ENCODE measurements around the gene MBLAC2. TPM values are rescaled to one million over a fixed set of nuclear protein-coding genes. Genes with fewer than 3 reads are reported as not detected.

Gene MBLAC2
- total RNA-seq, 1 donor from 2014 or later = 4.3 TPM

- no peak for FAIRE-seq
- no peaks in the 10 kb centered on the region for H4K20me1 ChIP-seq (ENCODE audit: insufficient read depth, low read length)
- H2AFZ ChIP-seq (ENCODE audit: low read depth, low read length) = no peak overlapping the region
- Mint-ChIP-seq H3K36me3 (ENCODE audit: low read depth, unreplicated experiment) (no peaks in the 10 kb centered on the region), H3K27ac (ENCODE audit: unreplicated experiment) (no peak overlapping the region), H3K4me3 (ENCODE audit: unreplicated experiment) (no peak overlapping the region), H3K27me3 (ENCODE audit: low read depth, unreplicated experiment) (no peaks in the 10 kb centered on the region), H3K4me1 (ENCODE audit: low read depth, unreplicated experiment) (no peaks in the 10 kb centered on the region), H3K9me3 (ENCODE audit: unreplicated experiment) (no peaks in the 10 kb centered on the region)
- peak; percentile 64 for DNase-seq (ENCODE audit: low read depth)
- H3K27ac ChIP-seq (ENCODE audit: low read depth, low read length) = no peak overlapping the region
- H3K36me3 ChIP-seq (ENCODE audit: insufficient read depth, low read length) = no peaks in the 10 kb centered on the region
- H3K79me2 ChIP-seq (ENCODE audit: insufficient read depth, low read length) = no peaks in the 10 kb centered on the region
- no peak for TF ChIP-seq EZH2 (IDR thresholded peaks at IDR 0.05; ENCODE audit: insufficient read depth, low read length)
- TF ChIP-seq CTCF (IDR thresholded peaks at IDR 0.05; ENCODE audit: insufficient read depth, low read depth, low read length) = no peak
- no peak overlapping the region for H3K9ac ChIP-seq (ENCODE audit: low read length)
- no peaks in the 10 kb centered on the region for H3K27me3 ChIP-seq (ENCODE audit: insufficient read depth, low read length)
- no peaks in the 10 kb centered on the region for H3K4me1 ChIP-seq (ENCODE audit: insufficient read depth, low read length)
- no peaks in the 10 kb centered on the region for H3K9me3 ChIP-seq (ENCODE audit: insufficient read depth, low read depth, low read length)
- H3K4me2 ChIP-seq (ENCODE audit: low read length) = no peak overlapping the region
- H3K4me3 ChIP-seq (ENCODE audit: insufficient read depth, low read depth, low read length) = no peak overlapping the region
Observed at GRCh38 chr5:90506221-90506620, 31.6 kb upstream of the MBLAC2 start.

- Histone ChIP-seq H3K27ac (ENCODE audit: low read depth, low read length) (no peak overlapping the region), H3K9ac (ENCODE audit: low read length) (no peak overlapping the region), H4K20me1 (ENCODE audit: insufficient read depth, low read length) (no peaks in the 10 kb centered on the region), H3K79me2 (ENCODE audit: insufficient read depth, low read length) (no peaks in the 10 kb centered on the region), H3K9me3 (ENCODE audit: insufficient read depth, low read depth, low read length) (no peaks in the 10 kb centered on the region), H3K4me2 (ENCODE audit: low read length) (no peak overlapping the region), H3K27me3 (ENCODE audit: insufficient read depth, low read length) (no peaks in the 10 kb centered on the region), H3K36me3 (ENCODE audit: insufficient read depth, low read length) (no peaks in the 10 kb centered on the region), H3K4me3 (ENCODE audit: insufficient read depth, low read depth, low read length) (no peak overlapping the region), H3K4me1 (ENCODE audit: insufficient read depth, low read length) (no peaks in the 10 kb centered on the region), H2AFZ (ENCODE audit: low read depth, low read length) (no peak overlapping the region)
- H3K4me1 Mint-ChIP-seq (ENCODE audit: low read depth, unreplicated experiment) = no peaks in the 10 kb centered on the region
- FAIRE-seq = no peak
- no peaks in the 10 kb centered on the region for H3K36me3 Mint-ChIP-seq (ENCODE audit: low read depth, unreplicated experiment)
- no peak overlapping the region for H3K27ac Mint-ChIP-seq (ENCODE audit: unreplicated experiment)
- H3K9me3 Mint-ChIP-seq (ENCODE audit: unreplicated experiment) = no peaks in the 10 kb centered on the region
- H3K4me3 Mint-ChIP-seq (ENCODE audit: unreplicated experiment) = no peak overlapping the region
- H3K27me3 Mint-ChIP-seq (ENCODE audit: low read depth, unreplicated experiment) = no peaks in the 10 kb centered on the region
- no peak for DNase-seq (ENCODE audit: low read depth)
- no peak for TF ChIP-seq EZH2 (IDR thresholded peaks at IDR 0.05; ENCODE audit: insufficient read depth, low read length)
- TF ChIP-seq CTCF (IDR thresholded peaks at IDR 0.05; ENCODE audit: insufficient read depth, low read depth, low read length) = no peak
Observed at GRCh38 chr5:90504743-90505142, 30.2 kb upstream of the MBLAC2 start.

GRCh38 chr5:90503596-90503995 lies 29.0 kb upstream of the MBLAC2 start:
- DNase-seq (ENCODE audit: low read depth) (no peak), FAIRE-seq (no peak)
- Mint-ChIP-seq H3K4me1 (ENCODE audit: low read depth, unreplicated experiment) (no peaks in the 10 kb centered on the region), H3K27ac (ENCODE audit: unreplicated experiment) (no peak overlapping the region), H3K4me3 (ENCODE audit: unreplicated experiment) (no peak overlapping the region), H3K27me3 (ENCODE audit: low read depth, unreplicated experiment) (no peaks in the 10 kb centered on the region), H3K36me3 (ENCODE audit: low read depth, unreplicated experiment) (no peaks in the 10 kb centered on the region), H3K9me3 (ENCODE audit: unreplicated experiment) (no peaks in the 10 kb centered on the region)
- H2AFZ ChIP-seq (ENCODE audit: low read depth, low read length) = no peak overlapping the region
- H3K4me3 ChIP-seq (ENCODE audit: insufficient read depth, low read depth, low read length) = no peak overlapping the region
- H3K4me1 ChIP-seq (ENCODE audit: insufficient read depth, low read length) = no peaks in the 10 kb centered on the region
- no peak overlapping the region for H3K9ac ChIP-seq (ENCODE audit: low read length)
- no peaks in the 10 kb centered on the region for H3K9me3 ChIP-seq (ENCODE audit: insufficient read depth, low read depth, low read length)
- no peaks in the 10 kb centered on the region for H3K79me2 ChIP-seq (ENCODE audit: insufficient read depth, low read length)
- H3K27ac ChIP-seq (ENCODE audit: low read depth, low read length) = no peak overlapping the region
- no peak for TF ChIP-seq CTCF (IDR thresholded peaks at IDR 0.05; ENCODE audit: insufficient read depth, low read depth, low read length)
- no peak for TF ChIP-seq EZH2 (IDR thresholded peaks at IDR 0.05; ENCODE audit: insufficient read depth, low read length)
- H3K27me3 ChIP-seq (ENCODE audit: insufficient read depth, low read length) = no peaks in the 10 kb centered on the region
- no peak overlapping the region for H3K4me2 ChIP-seq (ENCODE audit: low read length)
- H3K36me3 ChIP-seq (ENCODE audit: insufficient read depth, low read length) = no peaks in the 10 kb centered on the region
- no peaks in the 10 kb centered on the region for H4K20me1 ChIP-seq (ENCODE audit: insufficient read depth, low read length)

Data from astrocyte (in vitro differentiated cells and primary cell).